ENCODE results near the gene ADCY3. TPM values are rescaled to one million over a fixed set of nuclear protein-coding genes. Genes with fewer than 3 reads are reported as not detected.

Gene ADCY3
- total and polyA plus RNA-seq, 10 of the 15 experiments (the other 5 are each of a cell fraction or from before 2014, with no cell fraction given), result 2.8 to 102 (median 50.4) TPM

GRCh38 chr2:24886691-24887304 lies 33.2 kb downstream of the ADCY3 start (continued):
- no peak for TF ChIP-seq RELB (IDR thresholded peaks at IDR 0.05; ENCODE audit: low read depth)
- no peak for TF ChIP-seq RCOR1 (conservative IDR thresholded peaks at IDR 0.05; ENCODE audit: low read depth, low read length)
- TF ChIP-seq POLR2A (IDR thresholded peaks at IDR 0.05; ENCODE audit: low read depth, low read length), result peak; percentile 66
- no peak for TF ChIP-seq NR2C2 (IDR thresholded peaks at IDR 0.05; ENCODE audit: borderline replicate concordance, control insufficient read depth, insufficient read length, low read depth)
- no peak for TF ChIP-seq POLR2AphosphoS2 (IDR thresholded peaks at IDR 0.05; ENCODE audit: low read depth, low read length)
- 0 out of 2 replicates have a peak, but pooled peaks have one; percentile 22 for TF ChIP-seq YY1 (IDR thresholded peaks at IDR 0.05; ENCODE audit: low read depth, low read length)
- no peak for TF ChIP-seq ZNF592 (IDR thresholded peaks at IDR 0.05)
- TF ChIP-seq IRF4 (IDR thresholded peaks at IDR 0.05; ENCODE audit: low read depth, low read length), result no peak
- no peak for TF ChIP-seq HDGF (IDR thresholded peaks at IDR 0.05)
- no peak for TF ChIP-seq CUX1 (IDR thresholded peaks at IDR 0.05; ENCODE audit: insufficient replicate concordance, low read depth, low read length)
